ENCODE data around the gene EID2.
A peak's percentile ranks its signal among the peaks of the same experiment; 100 is the strongest.

GRCh38 chr19:39497996-39498797 is 41.8 kb downstream of the EID2 start:
- TF ChIP-seq CTCF (IDR thresholded peaks at IDR 0.05) (peak in 2 of 5 experiments; percentile 17 to 21), EP300 (IDR thresholded peaks at IDR 0.05; ENCODE audit: low read depth) (no peak), POLR2A (IDR thresholded peaks at IDR 0.05) (no peak), POLR2AphosphoS5 (IDR thresholded peaks at IDR 0.05) (no peak)
